Mesenchymal stem cell (in vitro differentiated cells and primary cell): Measurements from ENCODE around the gene AKNA.
A peak's percentile ranks its signal among the peaks of the same experiment; 100 is the strongest.

Experiments
- DNase-seq: peaks from one replicate; pipeline ENCODE4 v3.0.0-alpha.2; 2013
- H2AFZ ChIP-seq: one replicate; pipeline ENCODE4 v1.6.1; 2013; ENCODE audit warnings: low read depth, mild to moderate bottlenecking, control low read depth, inconsistent platforms, low read length, moderate library complexity
- H2AK5ac ChIP-seq: 2 replicates; pipeline ENCODE4 v1.6.1; 2013; ENCODE audit warnings: low read length, moderate library complexity, mild to moderate bottlenecking, inconsistent platforms; ENCODE audit not compliant: severe bottlenecking
- H2BK120ac ChIP-seq: one replicate; pipeline ENCODE4 v1.6.1; 2013; ENCODE audit warnings: low read depth, mild to moderate bottlenecking, inconsistent platforms, low read length, moderate library complexity
- H2BK12ac ChIP-seq, 2 experiments: one replicate each; pipeline ENCODE4 v1.6.1; 2013; ENCODE audit warnings: inconsistent platforms in 2 of 2, low read length in 2 of 2, mild to moderate bottlenecking in 2 of 2, moderate library complexity in 2 of 2, control low read depth in 1 of 2
- H2BK15ac ChIP-seq: one replicate; pipeline ENCODE4 v1.6.1; 2013; ENCODE audit warnings: mild to moderate bottlenecking, low read depth, inconsistent platforms; ENCODE audit not compliant: poor library complexity, severe bottlenecking
- H2BK5ac ChIP-seq: 2 replicates; pipeline ENCODE4 v1.6.1; 2013; ENCODE audit warnings: low read depth, mild to moderate bottlenecking, low read length, control low read depth, inconsistent platforms; ENCODE audit not compliant: poor library complexity, severe bottlenecking
- H3K14ac ChIP-seq, 2 experiments: one replicate each; pipeline ENCODE4 v1.6.1; 2013; ENCODE audit warnings: inconsistent platforms in 2 of 2, low read length in 2 of 2, control low read depth in 1 of 2, mild to moderate bottlenecking in 1 of 2, moderate library complexity in 1 of 2
- H3K18ac ChIP-seq, 2 experiments: one replicate each; pipeline ENCODE4 v1.6.1; 2013; ENCODE audit warnings: inconsistent platforms in 2 of 2, low read length in 2 of 2, control low read depth in 1 of 2, low read depth in 1 of 2, mild to moderate bottlenecking in 1 of 2
- H3K23ac ChIP-seq, 2 experiments: one replicate each; pipeline ENCODE4 v1.6.1; 2013; ENCODE audit warnings: inconsistent platforms in 2 of 2, low read length in 2 of 2, mild to moderate bottlenecking in 2 of 2, moderate library complexity in 2 of 2, control low read depth in 1 of 2
- H3K27ac ChIP-seq: 2 replicates; pipeline ENCODE4 v1.5.1; 2013; ENCODE audit warnings: mild to moderate bottlenecking, moderate library complexity, low read length, control low read depth, inconsistent platforms; ENCODE audit not compliant: poor library complexity, severe bottlenecking
- H3K27me3 ChIP-seq, 2 experiments: 2 replicates each; pipeline versions ENCODE4 v1.6.1 to v1.7.0; 2013; ENCODE audit warnings: low read length in 2 of 2, mild to moderate bottlenecking in 2 of 2, moderate library complexity in 2 of 2, control low read depth in 1 of 2, inconsistent platforms in 1 of 2; ENCODE audit not compliant: control insufficient read depth in 1 of 2, insufficient read depth in 1 of 2
- H3K36me3 ChIP-seq, 2 experiments: 2 replicates each; pipeline versions ENCODE4 v1.6.1 to v1.7.0; 2013; ENCODE audit warnings: low read length in 2 of 2, control low read depth in 1 of 2, inconsistent platforms in 1 of 2, low read depth in 1 of 2, mild to moderate bottlenecking in 1 of 2; ENCODE audit not compliant: insufficient read depth in 2 of 2, control insufficient read depth in 1 of 2
- H3K4ac ChIP-seq, 2 experiments: one replicate each; pipeline ENCODE4 v1.6.1; 2013; ENCODE audit warnings: inconsistent platforms in 2 of 2, low read length in 2 of 2, mild to moderate bottlenecking in 2 of 2, moderate library complexity in 2 of 2, control low read depth in 1 of 2, low read depth in 1 of 2
- H3K4me1 ChIP-seq: 2 replicates; pipeline ENCODE4 v1.6.1; 2013; ENCODE audit warnings: low read depth, low read length, control low read depth; ENCODE audit not compliant: control insufficient read depth, insufficient read depth
- H3K4me2 ChIP-seq: 2 replicates; pipeline ENCODE4 v1.6.1; 2013; ENCODE audit warnings: low read length, mild to moderate bottlenecking, inconsistent platforms; ENCODE audit not compliant: poor library complexity, severe bottlenecking
- H3K4me3 ChIP-seq, 2 experiments: 2 replicates each; pipeline versions ENCODE4 v1.5.1 to v1.7.0; 2013; ENCODE audit warnings: low read length in 2 of 2, mild to moderate bottlenecking in 2 of 2, control low read depth in 1 of 2, low read depth in 1 of 2; ENCODE audit not compliant: insufficient read depth in 1 of 2
- H3K79me1 ChIP-seq: replicated peaks from 2 replicates; pipeline ENCODE4 v1.6.1; 2013; ENCODE audit warnings: mild to moderate bottlenecking, control low read depth, low read length, inconsistent platforms; ENCODE audit not compliant: poor library complexity, severe bottlenecking
- H3K9ac ChIP-seq: 2 replicates; pipeline ENCODE4 v1.7.0; 2013; ENCODE audit warnings: mild to moderate bottlenecking, low read length, moderate library complexity
- H3K9me3 ChIP-seq: 2 replicates; pipeline ENCODE4 v1.7.0; 2013; ENCODE audit warnings: mild to moderate bottlenecking, low read length; ENCODE audit not compliant: control insufficient read depth
- H4K8ac ChIP-seq: one replicate; pipeline ENCODE4 v1.6.1; 2013; ENCODE audit warnings: inconsistent platforms, mild to moderate bottlenecking, low read length, moderate library complexity
- H4K91ac ChIP-seq: one replicate; pipeline ENCODE4 v1.6.1; 2013; ENCODE audit warnings: mild to moderate bottlenecking, low read length, inconsistent platforms
- WGBS: methylation state at CpG from one replicate; pipeline ENCODE4 v1.1.7; 2013; ENCODE audit warnings: mixed read lengths; 5-methylcytosine and 5-hydroxymethylcytosine counted together

AKNA gene

GRCh38 chr9:114367772-114368569 lies 19.8 kb downstream of the AKNA start:
- Histone ChIP-seq H3K4me1 (peaks cover 34% of the 10 kb centered on the region), H3K18ac (peak overlapping the region; percentile 1 to 49), H2BK15ac (peak overlapping the region; percentile 75), H3K4me3 (no peak overlapping the region), H3K9me3 (no peaks in the 10 kb centered on the region), H3K27ac (no peak overlapping the region), H3K79me1 (peaks cover 25% of the 10 kb centered on the region), H2BK5ac (no peak overlapping the region), H4K8ac (no peak overlapping the region), H3K9ac (no peak overlapping the region), H2AK5ac (peak overlapping the region; percentile 85), H3K14ac (no peak overlapping the region), H3K4ac (peak overlapping the region in 1 of 2 experiments; percentile 58), H3K23ac (peak overlapping the region in 1 of 2 experiments; percentile 14), H3K27me3 (no peaks in the 10 kb centered on the region), H3K36me3 (peaks cover 49% of the 10 kb centered on the region in 2 experiments), H2BK12ac (peak overlapping the region; percentile 60 to 69), H2AFZ (no peak overlapping the region), H4K91ac (peak overlapping the region; percentile 72), H3K4me2 (no peak overlapping the region), H2BK120ac (no peak overlapping the region)
- DNase-seq, result no peak
- 96% methylated on average over 14 of the region's 14 CpGs for whole genome bisulfite sequencing

GRCh38 chr9:114367366-114367765 lies 20.4 kb downstream of the AKNA start:
- H2AFZ ChIP-seq, result no peak overlapping the region
- no peak overlapping the region for H3K9ac ChIP-seq
- H3K4me2 ChIP-seq, result no peak overlapping the region
- H3K18ac ChIP-seq, result peak overlapping the region; percentile 50 to 58
- H2BK12ac ChIP-seq, result peak overlapping the region; percentile 60 to 69
- H3K14ac ChIP-seq, result no peak overlapping the region
- H3K27ac ChIP-seq, result no peak overlapping the region
- peak overlapping the region; percentile 86 for H4K8ac ChIP-seq
- peak overlapping the region; percentile 72 for H4K91ac ChIP-seq
- H3K4ac ChIP-seq, result peak overlapping the region in 1 of 2 experiments; percentile 59
- WGBS, result 100% methylated on average over 6 of the region's 6 CpGs
- H3K4me1 ChIP-seq, result peaks cover 29% of the 10 kb centered on the region
- DNase-seq, result no peak
- no peak overlapping the region for H3K4me3 ChIP-seq
- H3K23ac ChIP-seq, result no peak overlapping the region
- peaks cover 46 to 55% of the 10 kb centered on the region in 2 experiments for H3K36me3 ChIP-seq
- H2BK120ac ChIP-seq, result no peak overlapping the region
- peak overlapping the region; percentile 83 for H2BK15ac ChIP-seq
- H2BK5ac ChIP-seq, result no peak overlapping the region
- H2AK5ac ChIP-seq, result peak overlapping the region; percentile 85
- no peaks in the 10 kb centered on the region for H3K27me3 ChIP-seq
- peaks cover 26% of the 10 kb centered on the region for H3K79me1 ChIP-seq
- no peaks in the 10 kb centered on the region for H3K9me3 ChIP-seq

DNA sequence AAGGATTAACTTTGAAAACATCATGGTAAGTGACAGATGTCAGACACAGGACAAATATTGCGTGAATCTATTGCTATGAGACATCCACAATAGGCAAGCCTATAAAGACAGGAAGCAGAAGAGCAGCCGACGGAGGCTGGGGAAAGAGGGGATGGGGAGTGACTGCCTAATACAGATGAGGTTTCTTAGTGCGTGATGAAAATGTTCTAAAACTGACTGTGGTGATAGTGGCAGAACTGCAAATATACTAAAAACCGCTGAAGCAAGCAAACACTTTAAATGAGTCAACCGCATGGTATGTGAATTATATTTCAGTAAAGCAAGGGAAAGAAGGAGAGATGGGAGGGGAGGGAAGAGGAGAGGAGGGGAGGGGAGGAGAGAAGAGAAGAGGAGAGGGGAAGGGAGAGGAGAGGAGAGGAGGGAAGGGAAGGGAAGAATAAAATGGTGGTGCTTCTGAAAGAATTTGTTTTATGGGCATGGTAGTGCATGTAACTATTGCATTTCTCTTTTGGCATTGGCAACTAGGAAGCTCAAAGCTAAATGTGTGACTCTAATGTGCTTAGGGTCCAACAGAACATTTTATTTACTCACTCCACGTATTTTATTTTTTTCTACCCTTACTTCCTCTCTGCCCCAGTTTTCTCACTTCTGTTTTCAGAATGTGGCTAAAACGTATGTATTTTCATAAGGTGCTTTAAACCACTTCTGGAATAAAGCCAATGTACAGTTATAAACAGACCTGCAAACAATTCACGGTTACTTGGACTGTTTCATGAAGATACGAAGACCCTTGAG lies 21.3 kb downstream of the AKNA start:
- peaks cover 21% of the 10 kb centered on the region for H3K4me1 ChIP-seq
- no peak overlapping the region for H3K4ac ChIP-seq
- no peak overlapping the region for H4K8ac ChIP-seq
- H4K91ac ChIP-seq, result no peak overlapping the region
- H3K27ac ChIP-seq, result peak overlapping the region; percentile 73
- peaks cover 29% of the 10 kb centered on the region for H3K79me1 ChIP-seq
- no peak overlapping the region for H3K4me2 ChIP-seq
- peak; percentile 94 for DNase-seq
- no peak overlapping the region for H3K18ac ChIP-seq
- WGBS, result 27% methylated on average over 10 of the region's 10 CpGs
- no peak overlapping the region for H3K4me3 ChIP-seq
- H3K9ac ChIP-seq, result peak overlapping the region; percentile 31
- no peak overlapping the region for H2BK15ac ChIP-seq
- H2BK12ac ChIP-seq, result no peak overlapping the region
- H3K9me3 ChIP-seq, result no peaks in the 10 kb centered on the region
- H3K14ac ChIP-seq, result no peak overlapping the region
- H2BK120ac ChIP-seq, result no peak overlapping the region
- no peak overlapping the region for H3K23ac ChIP-seq
- H2AFZ ChIP-seq, result no peak overlapping the region
- H3K36me3 ChIP-seq, result peaks cover 46 to 57% of the 10 kb centered on the region in 2 experiments
- no peak overlapping the region for H2AK5ac ChIP-seq
- no peaks in the 10 kb centered on the region for H3K27me3 ChIP-seq
- H2BK5ac ChIP-seq, result no peak overlapping the region

GRCh38 chr9:114365194-114365593 lies 22.6 kb downstream of the AKNA start:
- Histone ChIP-seq H4K8ac (no peak overlapping the region), H2BK15ac (no peak overlapping the region), H3K14ac (no peak overlapping the region), H3K4me3 (no peak overlapping the region), H4K91ac (no peak overlapping the region), H2AFZ (no peak overlapping the region), H3K27ac (no peak overlapping the region), H2BK12ac (no peak overlapping the region), H3K4ac (no peak overlapping the region), H3K79me1 (peaks cover 25% of the 10 kb centered on the region), H2BK120ac (no peak overlapping the region), H3K27me3 (no peaks in the 10 kb centered on the region), H3K4me1 (peaks cover 16% of the 10 kb centered on the region), H2BK5ac (no peak overlapping the region), H3K36me3 (peaks cover 46 to 66% of the 10 kb centered on the region in 2 experiments), H3K9ac (no peak overlapping the region), H3K18ac (no peak overlapping the region), H2AK5ac (no peak overlapping the region), H3K23ac (no peak overlapping the region), H3K9me3 (no peaks in the 10 kb centered on the region), H3K4me2 (no peak overlapping the region)
- no peak for DNase-seq
- no CpG with 5 or more reads among the region's 2 CpGs for WGBS
